Keratinocyte (primary cell): Measurements from ENCODE around the gene DIS3L2. TPM values are rescaled to one million over a fixed set of nuclear protein-coding genes. Genes with fewer than 3 reads are reported as not detected.

ENCODE experiments used
- DNase-seq: peaks from one replicate; pipeline ENCODE4 v3.0.0-alpha.2; 2011; ENCODE audit warnings: low read depth, missing footprints, low spot score
- FAIRE-seq: peaks from 2 replicates; lab custom pipeline; 2011; peaks lifted over from hg19 to GRCh38; lab: Jason Lieb, UNC
- H2AFZ ChIP-seq: 2 replicates; pipeline ENCODE4 v1.6.0; 2012; ENCODE audit warnings: low read length, control low read depth, inconsistent platforms; ENCODE audit not compliant: control insufficient read depth
- H3K27ac ChIP-seq: 2 replicates; pipeline ENCODE4 v1.5.1; 2011; ENCODE audit warnings: low read length; ENCODE audit not compliant: control insufficient read depth, insufficient read depth
- H3K27me3 ChIP-seq: 3 replicates; pipeline ENCODE4 v1.6.0; 2011; ENCODE audit warnings: low read length; ENCODE audit not compliant: control insufficient read depth, insufficient read depth; ENCODE audit errors: extremely low read depth
- H3K36me3 ChIP-seq, 2 experiments: 2 replicates in 1 of 2; 3 replicates in 1 of 2; pipeline ENCODE4 v1.5.1; 2011; ENCODE audit warnings: low read length in 2 of 2, mild to moderate bottlenecking in 1 of 2; ENCODE audit not compliant: control insufficient read depth in 2 of 2, insufficient read depth in 2 of 2; ENCODE audit errors: extremely low read depth in 1 of 2
- H3K4me1 ChIP-seq: 3 replicates; pipeline ENCODE4 v1.5.1; 2011; ENCODE audit warnings: low read length; ENCODE audit not compliant: control insufficient read depth, insufficient read depth; ENCODE audit errors: extremely low read depth
- H3K4me2 ChIP-seq: 3 replicates; pipeline ENCODE4 v1.6.0; 2011; ENCODE audit warnings: low read depth, low read length; ENCODE audit not compliant: control insufficient read depth, insufficient read depth; ENCODE audit errors: extremely low read depth
- H3K4me3 ChIP-seq, 3 experiments: fragments of 200-600 bp in 1 of 3; sonication (generic) in 1 of 3; 2 replicates in 2 of 3; 3 replicates in 1 of 3; pipeline ENCODE4 v1.5.1; 2011 to 2016; ENCODE audit warnings: low read length in 3 of 3, mild to moderate bottlenecking in 3 of 3, control low read depth in 2 of 3, inconsistent platforms in 1 of 3, low read depth in 1 of 3, mixed read lengths in 1 of 3, mixed run types in 1 of 3, moderate library complexity in 1 of 3; ENCODE audit not compliant: control insufficient read depth in 2 of 3, insufficient read depth in 2 of 3; ENCODE audit errors: extremely low read depth in 1 of 3
- H3K79me2 ChIP-seq: 2 replicates; pipeline ENCODE4 v1.6.0; 2012; ENCODE audit warnings: low read length; ENCODE audit not compliant: control insufficient read depth, insufficient read depth
- H3K9ac ChIP-seq: 3 replicates; pipeline ENCODE4 v1.6.0; 2011; ENCODE audit warnings: low read length; ENCODE audit not compliant: control insufficient read depth, insufficient read depth; ENCODE audit errors: extremely low read depth
- H3K9me1 ChIP-seq: 3 replicates; pipeline ENCODE4 v1.6.0; 2011; ENCODE audit warnings: low read length; ENCODE audit not compliant: control insufficient read depth, insufficient read depth; ENCODE audit errors: extremely low read depth
- H3K9me3 ChIP-seq: 2 replicates; pipeline ENCODE4 v1.5.1; 2012; ENCODE audit warnings: low read depth, low read length; ENCODE audit not compliant: control insufficient read depth
- H4K20me1 ChIP-seq: 3 replicates; pipeline ENCODE4 v1.6.0; 2011; ENCODE audit warnings: low read length; ENCODE audit not compliant: control insufficient read depth, insufficient read depth; ENCODE audit errors: extremely low read depth
- CTCF ChIP-seq, 3 experiments: IDR thresholded peaks in 1 of 3; conservative IDR thresholded peaks in 1 of 3; optimal IDR thresholded peaks in 1 of 3; 2 replicates in 2 of 3; 3 replicates in 1 of 3; pipeline versions ENCODE3 to v1.5.1; 2011; ENCODE audit warnings: low read length in 3 of 3, mild to moderate bottlenecking in 3 of 3, moderate library complexity in 2 of 3, control low read depth in 1 of 3, inconsistent platforms in 1 of 3; ENCODE audit not compliant: insufficient read depth in 2 of 3; ENCODE audit errors: extremely low read depth in 1 of 3
- EZH2 ChIP-seq: IDR thresholded peaks from one replicate; pipeline ENCODE4 v1.6.1; 2012; ENCODE audit warnings: inconsistent platforms, mild to moderate bottlenecking, low read length, moderate library complexity
- dilution Hi-C: fragments of 300-500 bp; cut with MboI; formaldehyde crosslinking; loops from one replicate; pipeline ENCODE4 v1.7.0; 2020; ENCODE audit warnings: low sequenced_read_pairs; ENCODE audit not compliant: extremely low pct_ligation_motif_present
- polyA plus RNA-seq, 5 experiments: library from polyadenylated mRNA; depleted of rRNA in 3 of 5; stranded (reverse) in 3 of 5; stranded (forward) in 1 of 5; unstranded in 1 of 5; fragments of >200 nt; gene quantifications; 1 replicate in 1 of 5; 2 replicates in 3 of 5; 3 replicates in 1 of 5; pipeline versions ENCODE4 v1.2.1 to v1.2.3, GENCODE V29; 2011 to 2012; ENCODE audit warnings: missing spikeins in 2 of 5, low read depth in 1 of 5, low replicate concordance in 1 of 5

The DIS3L2 gene
- polyA plus RNA-seq, 1 donor (not counting 4 experiments of a cell fraction or from before 2014, with no cell fraction given), result 8.6 TPM

DNA sequence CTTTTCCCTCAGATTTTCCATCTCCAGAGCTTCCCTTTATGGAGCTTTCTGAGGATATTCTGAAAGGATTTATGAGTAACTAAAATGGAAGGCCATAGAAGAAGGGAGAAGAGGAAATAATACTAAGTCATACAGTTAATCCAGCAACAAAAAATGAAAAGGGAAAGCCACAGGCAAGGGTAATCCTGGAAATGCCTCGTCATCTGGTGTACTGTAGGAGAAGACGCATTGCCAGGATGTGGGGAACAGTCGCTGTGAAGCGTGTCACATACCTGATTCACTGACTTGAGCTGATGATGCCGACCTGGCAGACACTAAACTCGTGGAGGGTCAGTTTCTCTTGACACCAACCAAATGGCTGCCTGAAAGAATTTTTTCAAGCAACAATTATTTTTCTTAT lies 382.3 kb downstream of the DIS3L2 start:
- Histone ChIP-seq H3K27me3 (peaks cover 4% of the 10 kb centered on the region), H3K27ac (no peak overlapping the region)

GRCh38 chr2:232345251-232345650 lies 383.7 kb downstream of the DIS3L2 start:
- Histone ChIP-seq H3K9me3 (no peaks in the 10 kb centered on the region), H3K9me1 (no peaks in the 10 kb centered on the region), H3K9ac (no peak overlapping the region), H3K27me3 (peaks cover 18% of the 10 kb centered on the region), H3K4me3 (no peak overlapping the region), H3K4me2 (no peak overlapping the region), H3K27ac (no peak overlapping the region), H3K36me3 (no peaks in the 10 kb centered on the region), H2AFZ (no peak overlapping the region), H4K20me1 (no peaks in the 10 kb centered on the region), H3K79me2 (no peaks in the 10 kb centered on the region), H3K4me1 (peaks cover 5% of the 10 kb centered on the region)
- FAIRE-seq, result no peak
- dilution Hi-C loops, result no loop called here
- TF ChIP-seq EZH2, result no peak
- TF ChIP-seq CTCF (optimal IDR thresholded peaks at IDR 0.05 in 1 of 3, IDR thresholded peaks at IDR 0.05 in 1 of 3, conservative IDR thresholded peaks at IDR 0.05 in 1 of 3; ENCODE audit: extremely low read depth in 1 of 3, insufficient read depth in 2 of 3, low read length in 3 of 3), result no peak
- no peak for DNase-seq

More for the DNA sequence above, 382.3 kb downstream of the DIS3L2 start:
- Histone ChIP-seq H3K9ac (no peak overlapping the region), H2AFZ (no peak overlapping the region), H3K36me3 (no peaks in the 10 kb centered on the region), H3K4me2 (no peak overlapping the region), H3K9me1 (no peaks in the 10 kb centered on the region), H3K79me2 (no peaks in the 10 kb centered on the region), H4K20me1 (no peaks in the 10 kb centered on the region), H3K4me3 (no peak overlapping the region), H3K4me1 (peaks cover 2% of the 10 kb centered on the region), H3K9me3 (no peaks in the 10 kb centered on the region)
- FAIRE-seq (no peak), DNase-seq (no peak)
- dilution Hi-C loops, result no loop called here
- TF ChIP-seq CTCF (optimal IDR thresholded peaks at IDR 0.05 in 1 of 3, IDR thresholded peaks at IDR 0.05 in 1 of 3, conservative IDR thresholded peaks at IDR 0.05 in 1 of 3; ENCODE audit: extremely low read depth in 1 of 3, insufficient read depth in 2 of 3, low read length in 3 of 3) (no peak), EZH2 (no peak)
